Left colon (tissue), 2 donors: ENCODE results near the gene SOX10. TPM values are rescaled to one million over a fixed set of nuclear protein-coding genes. Genes with fewer than 3 reads are reported as not detected.

ENCODE experiments used
- ATAC-seq: fragments of 200-7000 bp; cut with Tn5 transposase; one replicate; pipeline ENCODE4 v1.9.1; 2020; ENCODE audit warnings: mild to moderate bottlenecking, moderate library complexity
- DNase-seq, 2 donors: peaks; one replicate each; pipeline ENCODE4 v3.0.0-alpha.2; 2020
- intact Hi-C, 2 donors: fragments of 100-400 bp; cut with DNase I in 1 of 2; cut with micrococcal nuclease in 1 of 2; formaldehyde crosslinking; loops; one replicate each; pipeline versions ENCODE4 v1.11.2 to v1.14.0; 2022; cut with DNase I, micrococcal nuclease
- microRNA-seq, 2 donors: library from miRNA; unstranded; fragments of <30 nt; microRNA quantifications; one replicate each; pipeline versions ENCODE4 v1.1.0 to v1.2.0, GENCODE V29; 2020
- total RNA-seq, 2 donors: library from RNA; stranded (reverse); fragmentation: NEBNext Ultra II Directional; extraction: Animal tissue kit (Norgen Biotek cat#: 25700); gene quantifications; one replicate each; pipeline ENCODE4 v1.2.1, GENCODE V29; 2021
- donor health status: DM: no; HTN: no; CAD: no.
- donor health status: DM: yes; HTN: yes; CAD: no.

SOX10 gene
- total RNA-seq, 2 donors from 2014 or later, result 1.5 to 3.7 TPM

DNA sequence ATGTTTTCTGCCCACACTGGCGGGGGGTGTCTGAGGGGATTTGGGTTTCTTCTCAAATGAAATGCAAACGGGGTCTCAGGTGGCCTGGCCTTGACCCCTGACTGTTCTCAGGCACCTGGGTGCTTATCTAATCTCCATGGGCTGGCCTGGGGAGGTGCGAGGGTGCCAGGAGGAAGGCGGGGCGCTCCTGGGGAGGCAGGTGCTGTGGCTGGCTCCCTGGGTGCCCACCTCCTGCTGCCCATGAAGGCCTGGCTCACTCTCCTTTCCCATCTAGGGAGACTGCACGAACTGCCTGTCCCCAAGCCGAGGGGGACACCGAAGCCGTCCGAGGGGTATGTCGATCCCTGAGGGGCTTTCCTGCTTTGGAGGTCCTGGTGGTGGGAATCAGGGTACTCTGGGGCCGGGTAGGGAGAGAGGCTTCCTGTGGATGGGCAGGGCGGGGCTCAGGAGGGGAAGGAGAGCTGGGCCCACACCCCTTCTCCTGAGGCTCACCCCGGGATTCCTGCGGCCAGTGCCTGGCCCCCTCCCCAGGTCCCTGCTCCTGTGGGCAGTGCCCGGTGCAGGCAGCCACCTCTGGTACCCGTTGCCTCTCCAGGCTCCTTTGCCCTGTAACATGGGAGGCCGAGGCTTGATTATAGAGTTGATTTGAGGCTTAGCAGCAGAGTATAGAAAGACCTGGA lies 59.8 kb downstream of the SOX10 start:
- ATAC-seq, result no peak
- DNase-seq, result no peak
- intact Hi-C loops, result no loop called here

GRCh38 chr22:37923927-37924326 lies 60.4 kb downstream of the SOX10 start:
- DNase-seq (no peak), ATAC-seq (no peak)
- intact Hi-C loops, result no loop called here

Small RNAs within 50 kb of the gene (microRNA-seq; reads per million reads assigned to microRNA genes)
- gene MIR4534 (0 reads per million in 2 donors), gene MIR6820 (0.53 to 2.7 reads per million in 2 donors)

Other genes starting within 250 kb of the SOX10 start
- 10 to 100 TPM; 10.2 to 10.6 TPM for gene GCAT, start 176.6 kb downstream of the SOX10 start, total RNA-seq
- not detected for gene GALR3, start 161.2 kb downstream of the SOX10 start, total RNA-seq
- 10 to 100 TPM; 21.1 to 25.6 TPM for gene ANKRD54, start 140.2 kb downstream of the SOX10 start, total RNA-seq
- 100 to 1,000 TPM; 362 to 388 TPM for gene EIF3L, start 135.1 kb downstream of the SOX10 start, total RNA-seq
- 10 to 100 TPM; 26.6 to 32.6 TPM for gene MICALL1, start 78.3 kb downstream of the SOX10 start, total RNA-seq
- not detected for gene C22orf23, start 31.0 kb downstream of the SOX10 start, total RNA-seq
- 10 to 100 TPM; 51.1 to 60.2 TPM for gene POLR2F, start 30.9 kb downstream of the SOX10 start, total RNA-seq
- 10 to 100 TPM; 34.3 to 40.4 TPM for gene PICK1, start 72.8 kb upstream of the SOX10 start, total RNA-seq
- gene SLC16A8, start 99.6 kb upstream of the SOX10 start, total RNA-seq, result not detected
- gene BAIAP2L2, start 126.1 kb upstream of the SOX10 start, total RNA-seq, result 10 to 100 TPM; 61.2 to 84.6 TPM
- 10 to 100 TPM; 21.2 to 24.9 TPM for gene PLA2G6, start 197.3 kb upstream of the SOX10 start, total RNA-seq
- gene MAFF, start 217.4 kb upstream of the SOX10 start, total RNA-seq, result 10 to 100 TPM; 18.0 to 22.2 TPM